Measurements from ENCODE around the gene KLHDC1. TPM values are rescaled to one million over a fixed set of nuclear protein-coding genes. Genes with fewer than 3 reads are reported as not detected.
"Not testable (repeated sequence)": the region's sequence is repeated elsewhere in the genome, so short reads cannot be mapped to it uniquely, and the experiment has no call there.

Gene KLHDC1
- 10 to 100 TPM in 3 of 4 donors, 1 to 10 TPM in 1; 9.2 to 16.3 (median 12.4) TPM for total RNA-seq

DNA sequence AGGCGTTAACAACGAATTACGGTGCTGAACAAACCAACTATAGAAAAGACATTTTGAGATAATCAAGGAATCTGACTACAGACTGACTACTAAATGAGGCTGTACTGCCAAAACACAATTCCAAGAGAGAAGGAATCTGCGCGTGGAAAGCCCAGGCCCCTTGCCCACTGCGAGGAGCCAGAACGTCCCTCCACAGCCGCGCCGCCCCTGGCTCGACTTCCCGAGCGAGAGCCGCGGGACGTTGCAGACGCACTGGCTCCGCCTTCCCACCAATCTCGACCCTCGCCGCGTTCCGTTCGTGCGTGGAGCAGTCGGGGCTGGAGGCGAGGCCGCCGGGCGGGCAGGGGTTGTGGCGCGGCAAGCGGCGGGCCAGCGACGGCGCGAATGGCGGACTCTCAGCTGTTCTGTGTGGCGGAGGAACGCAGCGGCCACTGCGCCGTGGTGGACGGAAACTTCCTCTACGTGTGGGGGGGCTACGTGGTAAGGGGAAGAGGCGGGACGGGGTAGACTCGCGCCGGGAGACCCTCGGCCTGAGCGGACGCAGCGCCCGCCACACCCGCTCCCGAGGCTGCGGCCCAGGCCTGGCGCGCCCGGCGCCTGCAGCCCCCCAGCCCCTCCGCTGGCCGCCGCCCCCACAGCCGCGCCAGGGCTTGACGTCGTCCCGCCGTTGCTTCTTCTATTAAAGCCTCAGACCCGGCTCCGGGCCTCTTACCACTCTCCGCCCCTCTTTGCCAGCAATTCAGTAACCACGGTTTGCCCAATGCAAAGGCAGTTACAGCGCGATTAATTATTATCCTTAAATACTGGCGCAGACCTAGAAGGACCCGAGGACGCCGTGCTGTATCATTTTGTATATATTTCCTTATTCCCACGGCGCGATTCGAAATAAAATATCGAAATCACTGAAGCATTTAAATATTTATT is at the start of gene KLHDC1:
TSS of gene KLHDC1 (plus strand) at position 310 of the 924 bp plus-strand sequence. CDS start at position 385, 75 bp downstream.
- TF ChIP-seq POLR2A (IDR thresholded peaks at IDR 0.05), result peak; percentile 86 to 95
- TF ChIP-seq, protein P1, sequence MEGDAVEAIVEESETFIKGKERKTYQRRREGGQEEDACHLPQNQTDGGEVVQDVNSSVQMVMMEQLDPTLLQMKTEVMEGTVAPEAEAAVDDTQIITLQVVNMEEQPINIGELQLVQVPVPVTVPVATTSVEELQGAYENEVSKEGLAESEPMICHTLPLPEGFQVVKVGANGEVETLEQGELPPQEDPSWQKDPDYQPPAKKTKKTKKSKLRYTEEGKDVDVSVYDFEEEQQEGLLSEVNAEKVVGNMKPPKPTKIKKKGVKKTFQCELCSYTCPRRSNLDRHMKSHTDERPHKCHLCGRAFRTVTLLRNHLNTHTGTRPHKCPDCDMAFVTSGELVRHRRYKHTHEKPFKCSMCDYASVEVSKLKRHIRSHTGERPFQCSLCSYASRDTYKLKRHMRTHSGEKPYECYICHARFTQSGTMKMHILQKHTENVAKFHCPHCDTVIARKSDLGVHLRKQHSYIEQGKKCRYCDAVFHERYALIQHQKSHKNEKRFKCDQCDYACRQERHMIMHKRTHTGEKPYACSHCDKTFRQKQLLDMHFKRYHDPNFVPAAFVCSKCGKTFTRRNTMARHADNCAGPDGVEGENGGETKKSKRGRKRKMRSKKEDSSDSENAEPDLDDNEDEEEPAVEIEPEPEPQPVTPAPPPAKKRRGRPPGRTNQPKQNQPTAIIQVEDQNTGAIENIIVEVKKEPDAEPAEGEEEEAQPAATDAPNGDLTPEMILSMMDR (IDR thresholded peaks at IDR 0.05), result no peak
- intact Hi-C loops (cut with DNase I), result loop anchor here (10.0 kb wide), 1 partner anchor 72 kb away; the partner anchor contains the start of gene KLHDC2
- 1% methylated on average over 28 to 33 of the region's 88 CpGs for WGBS, 2 donors
- peak within 1 kb of the TSS; percentile 92 to 98 (median 93) for H3K27ac ChIP-seq
- no peaks in the 10 kb centered on the region for H3K9me3 ChIP-seq
- peak; percentile 87 to 89 for DNase-seq
- peaks cover 4 to 14% of the 10 kb centered on the region in 2 donors for H3K4me1 ChIP-seq
- no peaks in the 10 kb centered on the region for H3K27me3 ChIP-seq
- peak within 1 kb of the TSS; percentile 24 to 59 (median 48) for H3K4me3 ChIP-seq (replicated peaks in 1 of 3)
- no peaks in the 10 kb centered on the region for H3K36me3 ChIP-seq

GRCh38 chr14:49653508-49653907 is 39.4 kb upstream of the KLHDC1 start:
- Histone ChIP-seq H3K36me3 (no peaks in the 10 kb centered on the region), H3K27me3 (no peaks in the 10 kb centered on the region), H3K9me3 (no peaks in the 10 kb centered on the region), H3K27ac (no peak overlapping the region), H3K4me1 (no peaks in the 10 kb centered on the region), H3K4me3 (replicated peaks in 1 of 3) (no peak overlapping the region)
- no peak for DNase-seq
- intact Hi-C loops (cut with DNase I), result no loop called here
- 94 to 99% methylated on average over 6 of the region's 6 CpGs for WGBS, 2 donors
- TF ChIP-seq POLR2A (IDR thresholded peaks at IDR 0.05), result no peak
- TF ChIP-seq, protein P1 (IDR thresholded peaks at IDR 0.05), result no peak

DNA sequence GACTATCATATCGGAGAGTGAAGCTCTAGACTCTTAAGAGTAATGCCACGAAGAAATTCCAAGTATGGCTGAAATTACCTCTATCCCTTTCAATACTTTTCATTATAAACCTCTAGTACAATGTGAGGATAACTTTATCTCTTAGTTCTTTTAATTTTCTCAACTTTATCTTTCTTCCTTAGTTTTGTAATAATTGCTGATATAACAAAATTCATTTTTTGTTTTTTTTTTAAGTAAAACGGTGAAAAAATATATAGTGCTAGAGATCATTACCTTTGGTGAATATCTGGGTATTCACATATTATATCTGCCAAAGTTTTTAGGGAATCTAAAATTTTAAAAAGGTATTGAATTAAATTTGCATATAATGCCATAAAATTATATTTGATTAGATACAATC is 38.4 kb upstream of the KLHDC1 start:
- intact Hi-C loops (cut with DNase I), result no loop called here
- Histone ChIP-seq H3K4me1 (no peaks in the 10 kb centered on the region), H3K4me3 (replicated peaks in 1 of 3) (no peak overlapping the region), H3K36me3 (no peaks in the 10 kb centered on the region), H3K27ac (no peak overlapping the region), H3K9me3 (no peaks in the 10 kb centered on the region), H3K27me3 (no peaks in the 10 kb centered on the region)
- DNase-seq, result no peak
- 96 to 98% methylated on average over 3 of the region's 3 CpGs for WGBS, 2 donors
- TF ChIP-seq POLR2A (IDR thresholded peaks at IDR 0.05), result no peak

GRCh38 chr14:49657500-49657899 is 35.4 kb upstream of the KLHDC1 start:
- H3K4me3 ChIP-seq (replicated peaks in 1 of 3); H3K4me1 ChIP-seq; H3K27ac ChIP-seq; intact Hi-C loops (cut with DNase I); H3K36me3 ChIP-seq; DNase-seq; H3K27me3 ChIP-seq; H3K9me3 ChIP-seq: not testable (repeated sequence)
- WGBS, 2 donors, result 97 to 98% methylated on average over 6 of the region's 6 CpGs

GRCh38 chr14:49659526-49660455 is 33.1 kb upstream of the KLHDC1 start:
- intact Hi-C loops (cut with DNase I), result no loop called here

More at GRCh38 chr14:49659526-49660455, 33.1 kb upstream of the KLHDC1 start:
- Histone ChIP-seq H3K27ac (no peak overlapping the region), H3K36me3 (no peaks in the 10 kb centered on the region), H3K4me3 (replicated peaks in 1 of 3) (no peak overlapping the region), H3K9me3 (no peaks in the 10 kb centered on the region), H3K27me3 (no peaks in the 10 kb centered on the region), H3K4me1 (no peaks in the 10 kb centered on the region)
- no peak for DNase-seq
- 91 to 97% methylated on average over 2 of the region's 2 CpGs for WGBS, 2 donors
- no peak for TF ChIP-seq POLR2A (IDR thresholded peaks at IDR 0.05)
- TF ChIP-seq, protein P1 (IDR thresholded peaks at IDR 0.05), result no peak

Measured in thyroid gland (tissue), 4 donors.